ENCODE measurements around the gene PAGE2. TPM values are rescaled to one million over a fixed set of nuclear protein-coding genes. Genes with fewer than 3 reads are reported as not detected.

Gene PAGE2
- total RNA-seq, 1 experiment from 2014 or later: not detected

DNA sequence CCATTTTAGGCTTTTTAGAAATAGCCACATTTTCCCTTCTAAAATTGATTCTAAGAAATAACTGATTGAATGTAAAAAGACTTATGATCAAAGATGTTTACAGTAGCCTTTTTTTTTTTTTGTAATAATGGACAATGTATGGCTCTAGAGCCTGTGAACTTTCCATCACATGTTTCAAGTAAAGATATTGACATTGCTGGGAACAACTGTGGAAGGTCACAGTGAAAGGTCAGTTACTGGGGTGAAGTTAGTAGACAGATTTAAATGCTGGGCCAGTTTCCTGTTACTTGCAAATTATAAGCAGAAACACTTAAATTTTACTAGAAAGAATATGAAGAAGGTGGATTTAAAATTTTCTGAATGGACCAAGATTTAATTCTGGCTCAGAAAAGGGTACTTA, 18.4 kb downstream of the PAGE2 start:
- no peak overlapping the region for H3K9ac ChIP-seq (ENCODE audit: low read length)
- TF ChIP-seq ZFX (IDR thresholded peaks at IDR 0.05) (no peak), EZH2phosphoT487 (IDR thresholded peaks at IDR 0.05; ENCODE audit: borderline replicate concordance) (no peak), SP1 (IDR thresholded peaks at IDR 0.05; ENCODE audit: low read depth) (no peak), TCF7L2 (IDR thresholded peaks at IDR 0.05; ENCODE audit: borderline replicate concordance, extremely low read depth, insufficient read depth, insufficient read length) (no peak), MAX (IDR thresholded peaks at IDR 0.05) (no peak), FOSL1 (IDR thresholded peaks at IDR 0.05; ENCODE audit: low read depth) (no peak), YY1 (IDR thresholded peaks at IDR 0.05; ENCODE audit: extremely low read depth, insufficient replicate concordance, low read depth, low read length) (no peak), CBX3 (IDR thresholded peaks at IDR 0.05; ENCODE audit: low read depth) (no peak), ZNF274 (IDR thresholded peaks at IDR 0.05; ENCODE audit: low read depth, low read length) (no peak), RAD21 (IDR thresholded peaks at IDR 0.05; ENCODE audit: low read depth) (no peak), ELF1 (IDR thresholded peaks at IDR 0.05; ENCODE audit: borderline replicate concordance, low read depth) (no peak), EZH2 (IDR thresholded peaks at IDR 0.05) (no peak), POLR2AphosphoS5 (IDR thresholded peaks at IDR 0.05; ENCODE audit: low read depth, low read length) (no peak), SRF (IDR thresholded peaks at IDR 0.05; ENCODE audit: low read depth) (no peak), POLR2A (IDR thresholded peaks at IDR 0.05; ENCODE audit: borderline replicate concordance, extremely low read depth, insufficient read depth, insufficient read length) (no peak), ATF3 (IDR thresholded peaks at IDR 0.05) (no peak)
- TF ChIP-seq, protein P1, sequence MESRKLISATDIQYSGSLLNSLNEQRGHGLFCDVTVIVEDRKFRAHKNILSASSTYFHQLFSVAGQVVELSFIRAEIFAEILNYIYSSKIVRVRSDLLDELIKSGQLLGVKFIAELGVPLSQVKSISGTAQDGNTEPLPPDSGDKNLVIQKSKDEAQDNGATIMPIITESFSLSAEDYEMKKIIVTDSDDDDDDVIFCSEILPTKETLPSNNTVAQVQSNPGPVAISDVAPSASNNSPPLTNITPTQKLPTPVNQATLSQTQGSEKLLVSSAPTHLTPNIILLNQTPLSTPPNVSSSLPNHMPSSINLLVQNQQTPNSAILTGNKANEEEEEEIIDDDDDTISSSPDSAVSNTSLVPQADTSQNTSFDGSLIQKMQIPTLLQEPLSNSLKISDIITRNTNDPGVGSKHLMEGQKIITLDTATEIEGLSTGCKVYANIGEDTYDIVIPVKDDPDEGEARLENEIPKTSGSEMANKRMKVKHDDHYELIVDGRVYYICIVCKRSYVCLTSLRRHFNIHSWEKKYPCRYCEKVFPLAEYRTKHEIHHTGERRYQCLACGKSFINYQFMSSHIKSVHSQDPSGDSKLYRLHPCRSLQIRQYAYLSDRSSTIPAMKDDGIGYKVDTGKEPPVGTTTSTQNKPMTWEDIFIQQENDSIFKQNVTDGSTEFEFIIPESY (IDR thresholded peaks at IDR 0.05; ENCODE audit: extremely low read depth, insufficient replicate concordance, low read length): no peak
- TF ChIP-seq, protein P2, sequence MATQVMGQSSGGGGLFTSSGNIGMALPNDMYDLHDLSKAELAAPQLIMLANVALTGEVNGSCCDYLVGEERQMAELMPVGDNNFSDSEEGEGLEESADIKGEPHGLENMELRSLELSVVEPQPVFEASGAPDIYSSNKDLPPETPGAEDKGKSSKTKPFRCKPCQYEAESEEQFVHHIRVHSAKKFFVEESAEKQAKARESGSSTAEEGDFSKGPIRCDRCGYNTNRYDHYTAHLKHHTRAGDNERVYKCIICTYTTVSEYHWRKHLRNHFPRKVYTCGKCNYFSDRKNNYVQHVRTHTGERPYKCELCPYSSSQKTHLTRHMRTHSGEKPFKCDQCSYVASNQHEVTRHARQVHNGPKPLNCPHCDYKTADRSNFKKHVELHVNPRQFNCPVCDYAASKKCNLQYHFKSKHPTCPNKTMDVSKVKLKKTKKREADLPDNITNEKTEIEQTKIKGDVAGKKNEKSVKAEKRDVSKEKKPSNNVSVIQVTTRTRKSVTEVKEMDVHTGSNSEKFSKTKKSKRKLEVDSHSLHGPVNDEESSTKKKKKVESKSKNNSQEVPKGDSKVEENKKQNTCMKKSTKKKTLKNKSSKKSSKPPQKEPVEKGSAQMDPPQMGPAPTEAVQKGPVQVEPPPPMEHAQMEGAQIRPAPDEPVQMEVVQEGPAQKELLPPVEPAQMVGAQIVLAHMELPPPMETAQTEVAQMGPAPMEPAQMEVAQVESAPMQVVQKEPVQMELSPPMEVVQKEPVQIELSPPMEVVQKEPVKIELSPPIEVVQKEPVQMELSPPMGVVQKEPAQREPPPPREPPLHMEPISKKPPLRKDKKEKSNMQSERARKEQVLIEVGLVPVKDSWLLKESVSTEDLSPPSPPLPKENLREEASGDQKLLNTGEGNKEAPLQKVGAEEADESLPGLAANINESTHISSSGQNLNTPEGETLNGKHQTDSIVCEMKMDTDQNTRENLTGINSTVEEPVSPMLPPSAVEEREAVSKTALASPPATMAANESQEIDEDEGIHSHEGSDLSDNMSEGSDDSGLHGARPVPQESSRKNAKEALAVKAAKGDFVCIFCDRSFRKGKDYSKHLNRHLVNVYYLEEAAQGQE (IDR thresholded peaks at IDR 0.05; ENCODE audit: low read depth): no peak
- TF ChIP-seq, protein P3, sequence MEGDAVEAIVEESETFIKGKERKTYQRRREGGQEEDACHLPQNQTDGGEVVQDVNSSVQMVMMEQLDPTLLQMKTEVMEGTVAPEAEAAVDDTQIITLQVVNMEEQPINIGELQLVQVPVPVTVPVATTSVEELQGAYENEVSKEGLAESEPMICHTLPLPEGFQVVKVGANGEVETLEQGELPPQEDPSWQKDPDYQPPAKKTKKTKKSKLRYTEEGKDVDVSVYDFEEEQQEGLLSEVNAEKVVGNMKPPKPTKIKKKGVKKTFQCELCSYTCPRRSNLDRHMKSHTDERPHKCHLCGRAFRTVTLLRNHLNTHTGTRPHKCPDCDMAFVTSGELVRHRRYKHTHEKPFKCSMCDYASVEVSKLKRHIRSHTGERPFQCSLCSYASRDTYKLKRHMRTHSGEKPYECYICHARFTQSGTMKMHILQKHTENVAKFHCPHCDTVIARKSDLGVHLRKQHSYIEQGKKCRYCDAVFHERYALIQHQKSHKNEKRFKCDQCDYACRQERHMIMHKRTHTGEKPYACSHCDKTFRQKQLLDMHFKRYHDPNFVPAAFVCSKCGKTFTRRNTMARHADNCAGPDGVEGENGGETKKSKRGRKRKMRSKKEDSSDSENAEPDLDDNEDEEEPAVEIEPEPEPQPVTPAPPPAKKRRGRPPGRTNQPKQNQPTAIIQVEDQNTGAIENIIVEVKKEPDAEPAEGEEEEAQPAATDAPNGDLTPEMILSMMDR (IDR thresholded peaks at IDR 0.05 in 2 of 3, conservative IDR thresholded peaks at IDR 0.05 in 1 of 3; ENCODE audit: borderline replicate concordance in 1 of 3, insufficient read depth in 1 of 3, low read depth in 2 of 3, low read length in 2 of 3): no peak
- no peaks in the 10 kb centered on the region for H3K79me2 ChIP-seq (ENCODE audit: insufficient read depth, low read length)
- H3K9me3 ChIP-seq (ENCODE audit: control insufficient read depth in 1 of 2, insufficient read depth in 1 of 2, low read depth in 1 of 2, low read length in 2 of 2): no peaks in the 10 kb centered on the region
- H3K27ac ChIP-seq (ENCODE audit: low read depth, low read length): no peak overlapping the region
- ATAC-seq: no peak
- H3K4me2 ChIP-seq (ENCODE audit: low read length): no peak overlapping the region
- no peak overlapping the region for H2AFZ ChIP-seq (ENCODE audit: low read depth, low read length, poor library complexity, severe bottlenecking)
- intact Hi-C loops (cut with micrococcal nuclease): no loop called here
- BruUV-seq (replicated peaks): no TSS peak
- ChIA-PET POLR2A (no interaction called here), RAD21 (ENCODE audit: low non-redundant PET in 1 of 2, low total read pairs in 2 of 2, uncharacterized antibody in 2 of 2, unreplicated experiment in 2 of 2) (no interaction called here), CTCF (no interaction called here)
- no peaks in the 10 kb centered on the region for H3K36me3 ChIP-seq (ENCODE audit: control insufficient read depth in 1 of 2, insufficient read depth in 2 of 2, low read length in 2 of 2)
- H3K27me3 ChIP-seq (ENCODE audit: insufficient read depth, low read length): no peaks in the 10 kb centered on the region
- H3K9me2 ChIP-seq (ENCODE audit: insufficient read depth): no peaks in the 10 kb centered on the region
- no peak overlapping the region for H3K4me3 ChIP-seq (replicated peaks in 1 of 2; ENCODE audit: low read depth in 1 of 2, low read length in 2 of 2)
- H3K4me1 ChIP-seq (ENCODE audit: control insufficient read depth in 1 of 2, insufficient read depth in 2 of 2, low read length in 2 of 2): no peaks in the 10 kb centered on the region
- H4K20me1 ChIP-seq (ENCODE audit: insufficient read depth): no peaks in the 10 kb centered on the region
- no peak for DNase-seq (ENCODE audit: low read depth, low spot score)
